GM21737 (cell line): Measurements from ENCODE around the gene ZNF560.

Experiments used
- ATAC-seq: cut with Tn5 transposase; IDR thresholded peaks from one replicate; pipeline ENCODE4 v1.9.1; 2021; ENCODE audit warnings: mild to moderate bottlenecking, moderate library complexity; ENCODE audit not compliant: unreplicated experiment

The ZNF560 gene

DNA sequence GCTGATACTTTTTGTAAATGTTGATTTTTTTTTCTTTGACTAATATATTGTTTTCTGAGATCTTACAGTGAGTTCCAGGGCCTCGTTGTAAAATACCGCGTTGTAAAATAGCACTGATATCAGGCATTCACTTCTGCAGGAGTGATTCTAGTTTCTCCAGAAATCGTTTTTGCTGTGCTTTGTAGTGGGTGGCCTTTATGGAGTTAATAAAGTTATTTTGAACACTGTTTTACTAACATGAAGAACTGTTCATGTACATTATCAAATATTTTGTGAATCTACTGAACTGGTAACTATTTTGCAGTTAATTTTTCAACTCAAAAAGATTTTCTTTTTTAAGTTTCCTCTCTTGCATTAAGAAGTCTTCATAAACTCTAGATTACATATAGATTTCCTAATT lies 62.1 kb downstream of the ZNF560 start:
- no peak for ATAC-seq

DNA sequence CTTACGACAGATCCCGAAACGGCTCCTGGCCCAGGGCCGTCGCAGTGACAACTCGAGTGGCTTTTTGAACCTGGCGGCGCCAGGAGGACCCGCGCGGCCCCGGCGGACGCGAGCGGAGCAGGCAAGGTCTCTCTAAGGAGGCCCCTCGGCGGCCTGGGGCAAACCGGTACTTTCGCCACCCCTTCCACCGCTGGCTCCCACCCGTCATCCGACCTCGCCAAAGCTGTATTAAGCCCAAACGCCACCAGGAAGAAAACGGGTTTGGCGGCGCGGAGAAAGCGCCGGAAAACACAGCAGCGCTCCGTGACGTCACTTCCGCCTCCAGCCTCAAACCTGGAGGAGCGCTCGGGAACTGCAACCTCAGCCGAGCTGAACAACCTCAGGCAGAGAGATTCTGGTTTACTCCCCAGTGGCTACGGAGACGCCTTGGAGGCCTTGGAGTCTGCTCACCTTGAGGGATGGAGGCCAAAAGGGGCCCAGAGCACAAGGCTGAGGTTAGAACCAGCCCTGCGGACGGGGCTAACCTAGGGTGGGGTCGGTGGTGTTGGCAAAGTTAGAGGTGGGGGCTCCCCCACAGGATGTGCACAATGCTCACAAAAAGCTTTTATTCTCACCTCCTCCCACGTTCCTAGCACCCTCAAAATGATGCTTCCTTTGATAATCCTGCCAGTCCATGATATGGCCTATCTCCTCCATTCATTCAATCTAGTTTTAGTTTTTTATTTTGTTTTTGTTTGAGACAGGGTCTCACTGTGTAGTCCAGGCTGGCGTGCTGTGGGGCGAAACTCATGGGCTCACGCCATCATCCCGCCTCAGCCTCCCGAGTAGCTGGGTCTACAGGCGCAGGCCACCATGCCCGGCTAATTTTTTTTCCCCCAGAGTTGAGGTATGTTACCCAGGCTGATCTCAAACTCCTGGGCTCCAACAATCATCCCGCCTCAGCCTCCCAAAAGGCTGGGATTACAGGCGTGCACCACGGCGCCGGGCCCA lies 62.8 kb downstream of the ZNF560 start, which contains the start of gene ZNF266:
Gene ZNF266, minus strand, starts transcription at position 295 of the 990 bp plus-strand sequence. CDS start 15,484 bp downstream, outside the sequence.
- ATAC-seq = peak; percentile 89

DNA sequence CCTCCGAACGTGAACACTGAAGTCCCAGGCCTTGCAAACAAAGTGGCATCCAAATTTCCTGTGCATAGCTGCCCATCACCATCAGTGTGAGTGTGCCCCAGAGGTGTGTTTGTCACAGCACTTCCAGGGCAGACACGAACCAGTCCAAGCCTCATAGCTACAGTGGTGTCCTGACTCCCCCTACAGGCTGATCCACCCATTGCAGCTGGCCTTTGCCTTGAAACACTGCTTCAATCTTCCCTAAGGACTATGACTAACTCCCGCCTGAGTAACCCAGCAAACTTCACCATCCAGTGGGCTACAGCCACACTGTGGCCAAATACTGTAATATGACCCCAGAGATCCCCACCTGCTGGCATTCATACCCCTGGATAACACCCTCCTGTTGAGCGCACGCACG lies 66.9 kb downstream of the ZNF560 start:
- no peak for ATAC-seq

DNA sequence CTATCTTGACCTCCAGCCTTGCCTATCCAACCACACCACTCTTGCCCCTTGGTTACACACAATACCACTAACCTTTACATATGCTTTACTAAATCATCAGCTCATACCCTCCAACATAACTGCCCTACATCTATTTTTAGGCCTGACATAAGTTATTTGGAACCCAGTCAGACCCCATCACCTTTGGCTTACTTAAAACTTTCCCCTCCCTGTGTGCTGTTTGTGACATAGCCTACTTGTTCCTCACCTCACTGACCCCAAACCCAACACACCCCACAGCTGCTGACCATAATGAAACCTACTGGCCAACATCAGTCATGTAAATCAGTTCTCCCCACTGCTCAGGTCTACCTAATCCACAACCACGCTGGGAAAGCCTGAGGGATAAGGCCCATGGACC lies 68.0 kb downstream of the ZNF560 start:
- ATAC-seq = no peak

DNA sequence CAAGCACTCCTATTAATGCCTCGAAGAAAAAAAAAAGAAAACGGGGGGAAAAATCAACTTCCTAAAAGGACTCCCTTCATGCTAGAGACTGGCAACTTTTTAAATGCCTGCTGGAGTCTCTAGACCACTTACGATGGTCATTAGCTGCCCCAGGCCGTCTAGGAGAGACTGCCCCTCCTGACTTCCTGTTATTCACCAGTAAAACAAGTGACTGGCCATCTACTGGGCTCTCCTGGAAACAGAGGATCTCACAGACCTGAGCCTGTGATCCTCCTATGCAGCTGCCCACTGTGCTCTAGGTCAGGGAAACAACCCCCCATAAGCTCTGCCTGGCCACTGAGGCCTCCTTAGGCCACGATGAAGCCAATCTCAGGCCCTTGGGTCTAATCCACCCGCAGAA lies 70.5 kb downstream of the ZNF560 start:
- no peak for ATAC-seq
